Measurements from ENCODE around the gene SMAD6. TPM values are rescaled to one million over a fixed set of nuclear protein-coding genes. Genes with fewer than 3 reads are reported as not detected.

Gene SMAD6
- total RNA-seq, 4 donors from 2014 or later = 9.2 to 68.8 (median 12.4) TPM

- no peak for TF ChIP-seq CTCF (IDR thresholded peaks at IDR 0.05; ENCODE audit: low read depth)
Measured at GRCh38 chr15:66778716-66779115, 76.7 kb downstream of the SMAD6 start.

GRCh38 chr15:66779331-66780009, 77.4 kb downstream of the SMAD6 start:
- no peak for TF ChIP-seq CTCF (IDR thresholded peaks at IDR 0.05; ENCODE audit: low read depth)

GRCh38 chr15:66780172-66780972, 78.3 kb downstream of the SMAD6 start:
- TF ChIP-seq CTCF (IDR thresholded peaks at IDR 0.05; ENCODE audit: low read depth) = no peak

- TF ChIP-seq CTCF (IDR thresholded peaks at IDR 0.05; ENCODE audit: low read depth) = no peak
Measured at GRCh38 chr15:66780973-66781718, 79.1 kb downstream of the SMAD6 start.

GRCh38 chr15:66782785-66783184, 80.7 kb downstream of the SMAD6 start:
- TF ChIP-seq CTCF (IDR thresholded peaks at IDR 0.05; ENCODE audit: low read depth) = no peak

GRCh38 chr15:66783314-66783713, 81.3 kb downstream of the SMAD6 start:
- TF ChIP-seq CTCF (IDR thresholded peaks at IDR 0.05; ENCODE audit: low read depth) = no peak

GRCh38 chr15:66783725-66784124, 81.7 kb downstream of the SMAD6 start:
- TF ChIP-seq CTCF (IDR thresholded peaks at IDR 0.05; ENCODE audit: low read depth) = no peak
